Breast epithelium (tissue), 4 donors: ENCODE data around the gene GARIN5A. TPM values are rescaled to one million over a fixed set of nuclear protein-coding genes. Genes with fewer than 3 reads are reported as not detected.

ENCODE experiments used
- DNase-seq, 2 donors: peaks; one replicate each; pipeline ENCODE4 v3.0.0-alpha.2; 2019; ENCODE audit warnings: low spot score in 2 of 2
- H3K27ac ChIP-seq, 2 donors: fragments of 200-600 bp; sonication (generic) in 1 of 2; one replicate each; pipeline ENCODE4 v1.5.1; 2016 to 2019; ENCODE audit warnings: mild to moderate bottlenecking in 1 of 2
- H3K27me3 ChIP-seq, 2 donors: fragments of 200-600 bp; sonication (generic) in 1 of 2; one replicate each; pipeline versions ENCODE4 v1.5.1 to v1.6.0; 2017 to 2019; ENCODE audit warnings: control low read depth in 1 of 2, mild to moderate bottlenecking in 1 of 2
- H3K36me3 ChIP-seq: fragments of 200-600 bp; one replicate; pipeline ENCODE4 v1.5.1; 2019
- H3K4me1 ChIP-seq, 2 donors: fragments of 200-600 bp; sonication (generic); one replicate each; pipeline ENCODE4 v1.5.1; 2016 to 2019; ENCODE audit warnings: control low read depth in 1 of 2
- H3K4me3 ChIP-seq, 3 donors: fragments of 200-600 bp; sonication (generic); 1 replicate in 2 of 3; 2 replicates in 1 of 3; pipeline ENCODE4 v1.5.1; 2016 to 2019; ENCODE audit warnings: mild to moderate bottlenecking in 3 of 3, moderate library complexity in 2 of 3
- H3K9me3 ChIP-seq, 2 donors: fragments of 200-600 bp; sonication (generic) in 1 of 2; one replicate each; pipeline ENCODE4 v1.5.1; 2016 to 2019; ENCODE audit warnings: control low read depth in 1 of 2
- CTCF ChIP-seq, 3 donors: fragments of 450-650 bp; IDR thresholded peaks; one replicate each; pipeline ENCODE4 v1.5.1; 2016 to 2017; ENCODE audit warnings: antibody characterized with exemption in 3 of 3, mild to moderate bottlenecking in 3 of 3, moderate library complexity in 3 of 3
- POLR2A ChIP-seq: fragments of 450-650 bp; IDR thresholded peaks from one replicate; pipeline ENCODE4 v1.6.1; 2016; ENCODE audit warnings: antibody characterized with exemption, mild to moderate bottlenecking, moderate library complexity
- POLR2AphosphoS5 ChIP-seq, 3 donors: sonication (generic); formaldehyde crosslinking; IDR thresholded peaks; one replicate each; pipeline ENCODE4 v1.6.1; 2017; ENCODE audit warnings: antibody characterized with exemption in 3 of 3
- intact Hi-C: fragments of 100-400 bp; cut with DNase I; formaldehyde crosslinking; loops from one replicate; pipeline ENCODE4 v1.15.1; 2023; ENCODE audit warnings: low total_unique reads
- total RNA-seq, 3 donors: library from RNA; depleted of rRNA; stranded (reverse); fragments of >200 nt; gene quantifications; one replicate each; pipeline ENCODE4 v1.1.0, GENCODE V29; 2016

GARIN5A gene
- total RNA-seq, 3 donors from 2014 or later = 0.98 to 1.3 (median 1.1) TPM

- Histone ChIP-seq H3K36me3 (no peaks in the 10 kb centered on the region), H3K4me1 (no peaks in the 10 kb centered on the region), H3K27me3 (peaks cover 0 to 4% of the 10 kb centered on the region in 2 donors), H3K4me3 (no peak overlapping the region), H3K27ac (no peak overlapping the region), H3K9me3 (no peaks in the 10 kb centered on the region)
- intact Hi-C loops = loop anchor here (5.0 kb wide), 1 partner anchor 400 kb away; no protein-coding TSS in a partner anchor
- no peak for DNase-seq
- no peak for TF ChIP-seq POLR2AphosphoS5 (IDR thresholded peaks at IDR 0.05)
- no peak for TF ChIP-seq POLR2A
- no peak for TF ChIP-seq CTCF (IDR thresholded peaks at IDR 0.05)
These were observed 9.1 kb downstream of the GARIN5A start for GRCh38 chr19:50467566-50467965.

- Histone ChIP-seq H3K4me3 (no peak overlapping the region), H3K27me3 (peaks cover 0 to 6% of the 10 kb centered on the region in 2 donors), H3K36me3 (no peaks in the 10 kb centered on the region), H3K4me1 (no peaks in the 10 kb centered on the region), H3K9me3 (no peaks in the 10 kb centered on the region), H3K27ac (no peak overlapping the region)
- no peak for DNase-seq
- intact Hi-C loops = loop anchor here (5.0 kb wide), 1 partner anchor 401 kb away; no protein-coding TSS in a partner anchor
- TF ChIP-seq POLR2AphosphoS5 (IDR thresholded peaks at IDR 0.05) = no peak
- TF ChIP-seq POLR2A = no peak
- TF ChIP-seq CTCF (IDR thresholded peaks at IDR 0.05) = no peak
These were observed 10.0 kb downstream of the GARIN5A start for GRCh38 chr19:50466706-50467039.

GRCh38 chr19:50465986-50466705 is 10.5 kb downstream of the GARIN5A start:
- H3K36me3 ChIP-seq = no peaks in the 10 kb centered on the region
- H3K27ac ChIP-seq = no peak overlapping the region
- no peaks in the 10 kb centered on the region for H3K4me1 ChIP-seq
- H3K9me3 ChIP-seq = no peaks in the 10 kb centered on the region
- TF ChIP-seq CTCF (IDR thresholded peaks at IDR 0.05) = no peak
- no peak for TF ChIP-seq POLR2AphosphoS5 (IDR thresholded peaks at IDR 0.05)
- no peak for TF ChIP-seq POLR2A
- H3K4me3 ChIP-seq = no peak overlapping the region
- DNase-seq = no peak
- H3K27me3 ChIP-seq = peaks cover 0 to 9% of the 10 kb centered on the region in 2 donors
- intact Hi-C loops = loop anchor here (2.0 to 5.0 kb wide), 2 partner anchors 37 to 401 kb away; no protein-coding TSS in a partner anchor

- peaks cover 0 to 12% of the 10 kb centered on the region in 2 donors for H3K27me3 ChIP-seq
- H3K9me3 ChIP-seq = no peaks in the 10 kb centered on the region
- no peaks in the 10 kb centered on the region for H3K4me1 ChIP-seq
- H3K4me3 ChIP-seq = no peak overlapping the region
- no peak overlapping the region for H3K27ac ChIP-seq
- intact Hi-C loops = loop anchor here (2.0 to 5.0 kb wide), 2 partner anchors 36 to 402 kb away; no protein-coding TSS in a partner anchor
- no peak for DNase-seq
- TF ChIP-seq POLR2A = no peak
- TF ChIP-seq CTCF (IDR thresholded peaks at IDR 0.05) = no peak
- no peak for TF ChIP-seq POLR2AphosphoS5 (IDR thresholded peaks at IDR 0.05)
- no peaks in the 10 kb centered on the region for H3K36me3 ChIP-seq
These were observed 11.6 kb downstream of the GARIN5A start for GRCh38 chr19:50465000-50465399.

GRCh38 chr19:50464348-50464747 is 12.3 kb downstream of the GARIN5A start:
- intact Hi-C loops = loop anchor here (2.0 kb wide), 1 partner anchor 36 kb away; no protein-coding TSS in a partner anchor
- TF ChIP-seq CTCF (IDR thresholded peaks at IDR 0.05) = no peak
- TF ChIP-seq POLR2AphosphoS5 (IDR thresholded peaks at IDR 0.05) = no peak
- no peak for TF ChIP-seq POLR2A
- H3K4me3 ChIP-seq = no peak overlapping the region
- H3K27ac ChIP-seq = no peak overlapping the region
- no peaks in the 10 kb centered on the region for H3K4me1 ChIP-seq
- H3K27me3 ChIP-seq = peaks cover 0 to 17% of the 10 kb centered on the region in 2 donors
- no peak for DNase-seq
- no peaks in the 10 kb centered on the region for H3K36me3 ChIP-seq
- no peaks in the 10 kb centered on the region for H3K9me3 ChIP-seq
